HepG2 (cell line): Measurements from ENCODE around the gene TMC8. TPM values are rescaled to one million over a fixed set of nuclear protein-coding genes. Genes with fewer than 3 reads are reported as not detected.

Source experiments
- FOSL1 ChIP-seq: sonication (generic); formaldehyde crosslinking; IDR thresholded peaks from 2 replicates; pipeline ENCODE4 v1.9.0; 2021; ENCODE audit warnings: missing genetic modification reagents, borderline replicate concordance
- HHEX ChIP-seq: IDR thresholded peaks from 2 replicates; pipeline ENCODE4 v1.6.1; 2016; ENCODE audit warnings: control low read depth
- HNRNPH1 ChIP-seq: fragments of 200-400 bp; formaldehyde crosslinking; optimal IDR thresholded peaks from 2 replicates; pipeline ENCODE3; 2017; ENCODE audit warnings: mild to moderate bottlenecking, low read depth, low read length
- HOMEZ ChIP-seq: IDR thresholded peaks from 2 replicates; pipeline ENCODE4 v1.6.1; 2016; ENCODE audit warnings: low read depth
- HOXA3 ChIP-seq: sonication (generic); formaldehyde crosslinking; IDR thresholded peaks from 2 replicates; pipeline ENCODE4 v1.5.0; 2020; ENCODE audit warnings: missing genetic modification reagents
- KDM6A ChIP-seq: IDR thresholded peaks from 2 replicates; pipeline ENCODE4 v1.6.1; 2016; ENCODE audit warnings: low read depth
- KLF12 ChIP-seq: sonication (generic); formaldehyde crosslinking; IDR thresholded peaks from 2 replicates; pipeline ENCODE4 v1.4.0; 2020; ENCODE audit warnings: missing genetic modification reagents, borderline replicate concordance
- NFIB ChIP-seq: sonication (generic); formaldehyde crosslinking; IDR thresholded peaks from 2 replicates; pipeline ENCODE4 v1.9.0; 2021; ENCODE audit warnings: missing genetic modification reagents, mild to moderate bottlenecking, borderline replicate concordance
- PAF1 ChIP-seq: IDR thresholded peaks from 2 replicates; pipeline ENCODE4 v1.6.1; 2016; ENCODE audit warnings: missing genetic modification reagents, missing compliant biosample characterization
- RFX3 ChIP-seq: IDR thresholded peaks from 2 replicates; pipeline ENCODE4 v1.6.1; 2016; ENCODE audit warnings: missing biosample characterization, missing genetic modification reagents
- SKI ChIP-seq: fragments of 450-650 bp; IDR thresholded peaks from one replicate; pipeline ENCODE4 v1.6.1; 2018; ENCODE audit warnings: mild to moderate bottlenecking; ENCODE audit not compliant: partially characterized antibody
- SP4 ChIP-seq: sonication (generic); formaldehyde crosslinking; IDR thresholded peaks from 2 replicates; pipeline ENCODE4 v1.8.1; 2023; ENCODE audit warnings: mild to moderate bottlenecking, missing genetic modification reagents
- TCF12 ChIP-seq, 2 experiments: fragments of 450-650 bp in 1 of 2; sonication (generic) in 1 of 2; formaldehyde crosslinking in 1 of 2; IDR thresholded peaks; 2 replicates each; pipeline versions ENCODE4 v1.6.1 to v1.8.0; 2017 to 2022; ENCODE audit warnings: antibody characterized with exemption in 1 of 2, mild to moderate bottlenecking in 1 of 2, missing genetic modification reagents in 1 of 2, moderate library complexity in 1 of 2
- ZBTB14 ChIP-seq: sonication (generic); formaldehyde crosslinking; IDR thresholded peaks from 2 replicates; pipeline ENCODE4 v1.4.0; 2020; ENCODE audit warnings: missing genetic modification reagents
- ZNF101 ChIP-seq: sonication (generic); formaldehyde crosslinking; IDR thresholded peaks from 2 replicates; pipeline ENCODE4 v1.4.0; 2020; ENCODE audit warnings: mild to moderate bottlenecking, low read depth, missing genetic modification reagents, borderline replicate concordance
- ZNF432 ChIP-seq: sonication (generic); formaldehyde crosslinking; IDR thresholded peaks from 2 replicates; pipeline ENCODE4 v1.5.0; 2020; ENCODE audit warnings: missing genetic modification reagents, mild to moderate bottlenecking, borderline replicate concordance
- ZNF44 ChIP-seq: sonication (generic); formaldehyde crosslinking; IDR thresholded peaks from 2 replicates; pipeline ENCODE4 v1.5.1; 2020; ENCODE audit warnings: mild to moderate bottlenecking, missing genetic modification reagents
- ZNF747 ChIP-seq: sonication (generic); formaldehyde crosslinking; IDR thresholded peaks from 2 replicates; pipeline ENCODE4 v1.8.1; 2023; ENCODE audit warnings: missing genetic modification reagents, mild to moderate bottlenecking, borderline replicate concordance
- ZNF878 ChIP-seq: sonication (generic); formaldehyde crosslinking; IDR thresholded peaks from 2 replicates; pipeline ENCODE4 v1.8.1; 2023; ENCODE audit warnings: mild to moderate bottlenecking, missing genetic modification reagents, moderate library complexity
- ZSCAN20 ChIP-seq: sonication (generic); formaldehyde crosslinking; IDR thresholded peaks from 2 replicates; pipeline ENCODE4 v1.4.0; 2020; ENCODE audit warnings: missing genetic modification reagents, mild to moderate bottlenecking, borderline replicate concordance
- ZSCAN21 ChIP-seq: sonication (generic); formaldehyde crosslinking; IDR thresholded peaks from 2 replicates; pipeline ENCODE4 v1.8.0; 2022; ENCODE audit warnings: mild to moderate bottlenecking, missing genetic modification reagents, moderate library complexity, borderline replicate concordance
- polyA plus RNA-seq, 8 experiments: library from polyadenylated mRNA; depleted of rRNA in 3 of 8; stranded (reverse) in 7 of 8; unstranded in 1 of 8; fragments of >200 nt; fragmentation: Illumina TruSeq in 4 of 8; extraction: Trizol in 4 of 8; gene quantifications; 2 replicates each; pipeline versions ENCODE4 v1.2.1 to v1.2.3, GENCODE V29; 2011 to 2016; ENCODE audit warnings: low read depth in 4 of 8, missing spikeins in 1 of 8, mixed read lengths in 1 of 8; ENCODE audit not compliant: insufficient read depth in 1 of 8
- total RNA-seq, 5 experiments: library from RNA; depleted of rRNA; stranded (reverse); fragments of >200 nt; fragmentation: Illumina TruSeq; extraction: Trizol; gene quantifications; 2 replicates each; pipeline ENCODE4 v1.2.3, GENCODE V29; 2016; ENCODE audit warnings: low read depth in 1 of 5
- TF ChIP-seq, protein P1 (sequence below): IDR thresholded peaks from 2 replicates; pipeline ENCODE4 v1.6.1; 2016; ENCODE audit warnings: low read depth, borderline replicate concordance
- TF ChIP-seq, protein P2 (sequence below): sonication (generic); formaldehyde crosslinking; IDR thresholded peaks from 2 replicates; pipeline ENCODE4 v1.4.0; 2020; ENCODE audit warnings: missing genetic modification reagents
- TF ChIP-seq, protein P3 (sequence below): sonication (generic); formaldehyde crosslinking; IDR thresholded peaks from 2 replicates; pipeline ENCODE4 v1.4.0; 2020; ENCODE audit warnings: mild to moderate bottlenecking, missing genetic modification reagents, borderline replicate concordance

TMC8 gene
- total and polyA plus RNA-seq, 2 of the 13 experiments (the other 11 are each of a cell fraction or from before 2014, with no cell fraction given), result 0.53 to 7.8 TPM

DNA sequence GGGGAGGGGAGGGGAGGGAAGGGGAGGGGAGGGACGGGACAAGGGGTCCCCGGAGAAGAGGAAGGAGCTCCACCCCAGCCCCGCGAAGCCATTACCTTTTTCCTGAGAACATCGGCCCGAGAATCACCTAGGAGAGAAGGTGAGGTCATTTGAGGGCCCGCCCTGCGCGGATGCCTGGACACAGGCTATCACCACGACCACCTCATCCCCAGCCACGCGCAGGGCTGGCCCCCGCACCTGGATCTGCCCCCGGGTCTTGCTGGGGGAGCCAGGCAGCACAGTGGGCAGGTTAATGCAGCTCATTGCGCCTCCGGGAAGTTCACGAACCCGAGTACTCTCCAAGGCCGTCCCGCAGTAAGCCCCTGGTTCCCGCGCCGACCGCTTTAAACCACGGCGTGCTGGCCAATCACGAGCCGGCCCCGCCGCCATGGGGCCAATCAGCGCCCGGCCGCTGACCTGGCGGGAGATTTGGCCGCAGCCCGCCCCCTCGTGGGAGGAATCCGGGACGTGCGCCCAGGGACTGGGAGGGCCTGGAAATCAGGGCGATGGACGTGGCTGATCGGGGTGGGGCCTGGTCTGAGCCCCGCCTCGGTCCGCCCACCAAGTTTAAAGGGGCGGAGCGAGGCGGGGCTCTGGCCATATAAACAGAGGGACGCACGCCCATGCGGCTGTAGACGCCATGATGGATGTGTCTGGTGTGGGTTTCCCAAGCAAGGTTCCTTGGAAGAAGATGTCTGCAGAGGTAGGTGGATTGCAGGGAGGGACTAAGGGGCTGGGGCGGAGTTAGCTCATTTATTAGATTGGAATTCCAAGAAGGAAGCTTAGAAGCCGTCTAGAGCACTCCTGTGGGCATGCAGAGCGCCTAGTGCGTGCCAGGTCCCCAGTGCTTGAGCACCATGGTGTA lies 56.4 kb downstream of the TMC8 start, which contains the start of the genes AFMID and TK1 (continued):
- TF ChIP-seq ZNF101 (CRISPR knock-in tag) (no peak; the same call in 1 of the 2 replicates), NFIB (CRISPR knock-in tag) (no peak; the same call in 1 of the 2 replicates), HOMEZ (peak; percentile 59), ZNF878 (CRISPR knock-in tag) (peak; percentile 100), ZNF747 (CRISPR knock-in tag) (peak; percentile 69; the same call in 1 of the 2 replicates), HNRNPH1 (no peak), HHEX (CRISPR knock-in tag) (no peak), RFX3 (CRISPR knock-in tag) (peak; percentile 11; the same call in 1 of the 2 replicates), ZSCAN20 (peak; percentile 19), SP4 (CRISPR knock-in tag) (peak; percentile 99), ZNF432 (no peak), ZSCAN21 (CRISPR knock-in tag) (peak; percentile 99), SKI (peak; percentile 42), KLF12 (CRISPR knock-in tag) (peak; percentile 78; the same call in 1 of the 2 replicates), PAF1 (CRISPR knock-in tag) (no peak), ZNF44 (peak; percentile 91; the same call in 1 of the 2 replicates), ZBTB14 (no peak), KDM6A (no peak), TCF12 (IDR thresholded peaks at IDR 0.05) (no peak), TCF12 (CRISPR knock-in tag; IDR thresholded peaks at IDR 0.05) (no peak), HOXA3 (CRISPR knock-in tag) (peak; percentile 91), FOSL1 (CRISPR knock-in tag) (peak; percentile 42; the same call in 1 of the 2 replicates)
- TF ChIP-seq, protein P1, sequence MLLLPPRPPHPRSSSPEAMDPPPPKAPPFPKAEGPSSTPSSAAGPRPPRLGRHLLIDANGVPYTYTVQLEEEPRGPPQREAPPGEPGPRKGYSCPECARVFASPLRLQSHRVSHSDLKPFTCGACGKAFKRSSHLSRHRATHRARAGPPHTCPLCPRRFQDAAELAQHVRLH, result peak; percentile 53; the same call in 1 of the 2 replicates
- TF ChIP-seq, protein P2, sequence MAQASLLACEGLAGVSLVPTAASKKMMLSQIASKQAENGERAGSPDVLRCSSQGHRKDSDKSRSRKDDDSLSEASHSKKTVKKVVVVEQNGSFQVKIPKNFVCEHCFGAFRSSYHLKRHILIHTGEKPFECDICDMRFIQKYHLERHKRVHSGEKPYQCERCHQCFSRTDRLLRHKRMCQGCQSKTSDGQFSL (CRISPR knock-in tag), result peak; percentile 19; the same call in 1 of the 2 replicates
- TF ChIP-seq, protein P3, sequence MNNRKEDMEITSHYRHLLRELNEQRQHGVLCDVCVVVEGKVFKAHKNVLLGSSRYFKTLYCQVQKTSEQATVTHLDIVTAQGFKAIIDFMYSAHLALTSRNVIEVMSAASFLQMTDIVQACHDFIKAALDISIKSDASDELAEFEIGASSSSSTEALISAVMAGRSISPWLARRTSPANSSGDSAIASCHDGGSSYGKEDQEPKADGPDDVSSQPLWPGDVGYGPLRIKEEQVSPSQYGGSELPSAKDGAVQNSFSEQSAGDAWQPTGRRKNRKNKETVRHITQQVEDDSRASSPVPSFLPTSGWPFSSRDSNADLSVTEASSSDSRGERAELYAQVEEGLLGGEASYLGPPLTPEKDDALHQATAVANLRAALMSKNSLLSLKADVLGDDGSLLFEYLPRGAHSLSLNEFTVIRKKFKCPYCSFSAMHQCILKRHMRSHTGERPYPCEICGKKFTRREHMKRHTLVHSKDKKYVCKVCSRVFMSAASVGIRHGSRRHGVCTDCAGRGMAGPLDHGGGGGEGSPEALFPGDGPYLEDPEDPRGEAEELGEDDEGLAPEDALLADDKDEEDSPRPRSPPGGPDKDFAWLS, result no peak
